HG03280 (cell line): ENCODE data around the gene FBXO46.
"Not testable (repeated sequence)": the region's sequence is repeated elsewhere in the genome, so short reads cannot be mapped to it uniquely, and the experiment has no call there.

Experiments used
- ATAC-seq: cut with Tn5 transposase; IDR thresholded peaks from one replicate; pipeline ENCODE4 v1.9.1; 2021; ENCODE audit warnings: mild to moderate bottlenecking, moderate library complexity; ENCODE audit not compliant: unreplicated experiment

FBXO46 gene

DNA sequence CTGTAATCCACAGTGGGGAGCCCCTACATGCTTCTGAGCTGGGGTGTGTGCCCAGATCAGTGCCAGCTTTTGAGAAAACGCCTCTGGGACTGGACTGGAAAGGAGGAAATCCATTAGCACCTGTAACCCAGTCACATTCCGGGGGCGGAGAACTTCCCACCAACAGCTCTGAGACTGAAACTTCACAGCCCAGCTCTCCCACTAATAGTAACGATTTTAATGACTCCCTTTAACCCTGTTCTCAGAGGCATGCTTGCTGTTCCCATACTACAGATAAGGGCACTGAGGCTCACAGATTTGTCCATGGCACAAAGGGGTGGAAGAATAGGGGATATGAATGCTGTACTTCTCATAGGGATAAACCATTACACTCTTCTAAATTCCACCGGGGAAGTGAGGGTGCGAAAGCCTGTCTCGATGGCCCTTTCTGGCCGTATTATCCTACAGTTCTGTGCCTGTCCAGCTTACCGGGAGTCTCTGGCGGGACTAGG, 851 bp downstream of the FBXO46 start:
- ATAC-seq: no peak

DNA sequence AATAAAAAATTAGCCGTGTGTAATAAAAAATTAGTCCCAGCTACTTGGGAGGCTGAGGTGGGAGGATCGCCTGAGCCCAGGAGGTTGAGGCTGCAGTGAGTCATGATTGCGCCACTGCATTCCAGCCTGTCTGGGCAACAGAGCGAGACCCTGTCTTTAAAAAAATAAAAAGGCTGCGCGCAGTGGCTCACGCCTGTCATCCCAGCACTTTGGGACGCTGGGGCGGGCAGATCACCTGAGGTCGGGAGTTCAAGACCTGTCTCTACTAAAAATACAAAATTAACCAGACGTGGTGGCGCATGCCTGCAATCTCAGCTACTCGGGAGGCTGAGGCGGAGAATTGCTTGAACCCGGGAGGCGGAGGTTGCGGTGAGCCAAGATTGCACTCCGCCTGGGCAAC, 2.0 kb downstream of the FBXO46 start:
- ATAC-seq: not testable (repeated sequence)

- ATAC-seq: not testable (repeated sequence)
These were observed 10.6 kb downstream of the FBXO46 start for GRCh38 chr19:45720065-45720464.

GRCh38 chr19:45717983-45718650, 12.6 kb downstream of the FBXO46 start:
- no peak for ATAC-seq

DNA sequence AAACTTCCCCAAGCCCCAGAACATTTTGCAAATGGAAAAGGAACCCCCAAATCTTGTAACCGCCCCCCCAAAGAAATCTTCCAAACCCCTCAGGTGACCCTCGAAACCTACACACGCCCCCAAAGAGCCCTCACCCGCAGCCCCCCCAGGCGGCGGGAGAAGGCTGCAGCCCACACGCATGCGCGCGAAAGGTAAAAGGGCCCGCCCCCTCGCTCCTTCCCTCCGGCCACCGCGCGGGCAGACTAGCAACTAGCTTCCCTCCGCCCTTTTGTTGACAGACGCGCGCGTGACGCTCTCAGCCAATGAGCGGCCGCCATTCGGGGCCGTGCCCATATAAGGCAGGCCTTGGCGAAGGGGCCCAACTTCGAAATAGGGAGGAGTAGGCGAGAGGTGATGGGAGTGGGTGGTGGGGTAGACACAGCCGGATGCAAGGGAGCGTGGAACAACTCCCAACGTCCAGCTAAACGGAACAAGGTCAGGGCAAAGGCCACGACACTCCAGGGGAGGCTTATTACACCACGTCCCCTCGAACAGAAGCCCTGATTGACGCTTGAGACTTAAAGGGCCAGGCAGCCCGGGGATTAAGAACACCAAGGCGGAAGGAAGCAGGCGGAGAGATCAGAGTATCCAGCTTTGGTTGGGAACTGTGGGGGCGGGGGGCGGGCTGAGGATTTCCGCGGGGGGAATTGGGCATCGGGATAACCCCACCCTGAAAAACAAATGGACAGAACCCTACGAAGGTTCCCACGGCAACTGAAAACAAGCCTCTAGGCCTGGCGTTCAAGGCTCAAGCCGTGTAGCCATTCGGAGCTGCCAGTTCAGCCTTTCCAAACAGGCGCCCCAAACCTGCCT, 13.3 kb downstream of the FBXO46 start:
- peak; percentile 92 for ATAC-seq

- no peak for ATAC-seq
These were observed 14.2 kb downstream of the FBXO46 start for GRCh38 chr19:45716359-45717130.

DNA sequence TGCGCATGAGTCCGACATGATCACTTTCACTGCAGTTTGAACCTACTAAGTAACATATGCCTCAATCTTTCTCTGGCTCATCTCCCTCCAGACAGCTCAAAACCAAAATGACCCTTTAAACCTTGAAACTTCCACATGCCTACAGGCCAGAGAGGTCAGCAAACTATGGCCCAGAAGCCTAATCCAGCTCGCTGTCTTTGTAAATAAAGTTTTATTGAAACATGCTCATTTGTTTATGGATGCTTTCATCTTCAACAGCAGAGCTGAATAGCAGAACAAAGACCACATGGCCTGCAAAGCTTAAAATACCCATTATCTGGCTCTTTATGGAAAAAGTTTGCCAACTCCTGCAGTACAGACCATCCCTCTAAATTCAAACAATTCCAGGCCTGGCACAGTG, 15.6 kb downstream of the FBXO46 start:
- ATAC-seq: no peak

DNA sequence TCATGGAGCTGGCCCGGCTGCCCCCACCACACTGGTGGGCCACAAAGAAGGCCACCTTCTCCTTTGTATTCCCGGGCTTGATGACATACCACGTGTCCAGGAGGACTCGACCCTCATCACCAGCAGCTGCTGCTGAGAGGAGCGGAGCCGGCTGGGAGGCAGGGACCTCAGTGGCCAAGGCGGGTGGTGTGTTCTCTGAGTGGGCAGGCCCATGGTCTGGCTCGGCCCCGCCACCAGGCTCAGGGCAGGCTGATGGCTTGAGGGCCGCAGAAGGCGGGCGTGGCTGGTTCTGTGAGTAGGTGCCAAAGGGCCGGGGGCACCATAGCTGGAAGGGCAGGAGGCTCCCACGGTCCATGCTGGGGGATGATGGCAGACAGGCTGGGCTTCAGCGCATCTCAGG, 17.6 kb downstream of the FBXO46 start:
- no peak for ATAC-seq

- ATAC-seq: no peak
These were observed 18.0 kb downstream of the FBXO46 start for GRCh38 chr19:45712699-45713067.

DNA sequence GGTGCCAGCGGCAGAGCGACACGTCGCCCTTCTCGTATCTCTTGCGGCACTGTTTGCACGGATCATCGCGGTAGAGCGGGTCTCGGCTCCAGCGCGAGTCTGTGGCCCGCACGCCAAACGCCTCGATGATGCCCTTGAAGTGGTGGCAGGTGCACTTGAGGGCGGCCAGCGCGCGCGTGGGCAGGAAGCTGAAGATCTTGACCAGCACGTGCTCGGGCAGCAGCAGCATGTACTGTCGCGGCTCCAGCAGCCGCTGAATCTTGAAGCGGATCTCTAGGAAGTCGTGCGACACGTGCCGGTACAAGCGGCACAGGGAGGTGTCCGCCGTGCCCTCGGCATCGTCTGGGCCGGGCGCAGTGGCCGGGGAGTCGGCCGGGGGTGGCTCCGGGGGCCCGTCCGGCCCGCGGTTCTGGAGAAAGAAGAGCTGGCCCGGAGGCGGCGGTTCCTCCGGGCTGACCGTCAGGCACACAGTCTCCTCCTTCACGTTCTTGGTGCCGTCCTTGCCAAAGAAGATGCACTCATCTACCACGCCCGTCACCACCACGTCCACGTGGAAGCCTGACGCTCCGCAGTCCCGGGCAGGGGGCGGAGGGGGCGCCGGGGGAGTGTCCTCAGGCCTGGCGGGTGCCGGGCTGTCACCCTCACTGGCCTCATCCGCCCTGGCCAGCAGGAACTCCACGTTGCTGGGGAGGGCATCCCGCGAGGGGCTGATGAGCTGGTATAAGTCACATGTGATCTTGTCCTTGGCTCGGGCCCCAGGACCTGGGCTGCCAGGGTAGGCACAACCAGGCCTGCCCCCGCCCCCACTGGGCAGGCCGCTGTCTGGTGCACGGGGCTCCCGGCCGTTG, 18.6 kb downstream of the FBXO46 start:
- ATAC-seq: no peak

DNA sequence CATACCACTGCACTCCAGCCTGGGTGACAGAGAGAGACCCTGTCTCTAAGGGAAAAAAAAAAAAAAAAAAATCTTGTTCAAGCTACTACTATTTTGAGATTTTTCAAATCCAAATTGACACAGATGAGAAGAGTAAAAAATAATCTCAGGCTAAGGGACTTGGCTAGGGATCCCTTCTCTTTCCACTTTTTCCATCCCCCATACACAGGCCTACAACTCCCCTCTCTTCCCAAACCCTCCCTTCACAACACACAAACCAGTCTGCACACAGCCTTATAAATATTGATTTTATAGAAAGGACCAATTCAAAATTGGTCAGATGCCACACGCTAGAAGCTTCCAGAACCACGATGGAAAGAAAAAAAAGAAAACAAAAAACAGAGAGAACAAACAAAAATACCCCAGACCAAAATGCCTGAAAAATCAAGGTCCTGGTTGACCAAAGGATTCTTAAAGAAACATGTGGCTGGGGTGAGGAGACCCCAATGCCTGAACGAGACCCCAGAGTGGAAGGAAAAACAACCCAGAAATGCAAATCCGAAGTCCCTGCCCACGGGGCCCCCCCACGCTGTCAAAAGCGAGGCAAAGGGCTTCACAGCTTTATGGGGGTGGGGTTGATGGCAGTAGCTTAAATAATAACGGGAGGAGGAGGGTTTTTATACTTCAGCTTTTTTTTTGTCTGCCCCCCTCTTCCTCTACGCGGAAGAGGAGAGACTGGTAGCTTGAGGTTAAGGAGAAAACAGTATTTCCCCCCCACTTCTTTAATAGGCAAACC, 20.2 kb downstream of the FBXO46 start:
- ATAC-seq: no peak

DNA sequence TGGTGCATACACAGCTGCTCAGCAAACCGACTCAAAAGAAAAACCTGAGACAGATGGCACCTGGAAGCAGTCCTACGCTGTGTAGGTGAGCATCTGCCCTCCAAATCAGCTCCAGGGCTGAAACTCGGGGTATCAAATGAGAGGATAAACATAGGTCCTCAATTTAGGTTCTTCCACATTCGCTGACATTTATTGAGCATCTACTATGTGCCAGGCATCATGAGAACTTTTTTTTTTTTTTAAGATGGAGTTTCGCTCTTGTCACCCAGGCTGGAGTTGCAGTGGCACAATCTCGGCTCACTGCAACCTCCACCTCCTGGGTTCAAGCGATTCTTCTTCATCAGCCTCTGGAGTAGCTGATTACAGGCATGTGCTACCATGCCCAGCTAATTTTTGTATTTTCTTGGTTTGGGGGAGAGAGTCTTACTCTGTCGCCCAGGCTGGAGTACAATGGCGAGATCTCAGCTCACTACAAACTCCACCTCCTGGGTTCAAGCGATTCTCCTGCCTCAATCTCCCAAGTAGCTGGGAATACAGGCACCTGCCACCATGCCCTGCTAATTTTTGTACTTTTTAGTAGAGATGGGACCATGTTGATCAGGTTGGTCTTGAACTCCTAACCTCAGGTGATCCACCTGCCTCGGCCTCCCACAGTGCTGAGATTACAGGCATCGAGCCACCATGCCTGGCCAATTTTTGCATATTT, 24.8 kb downstream of the FBXO46 start:
- no peak for ATAC-seq

DNA sequence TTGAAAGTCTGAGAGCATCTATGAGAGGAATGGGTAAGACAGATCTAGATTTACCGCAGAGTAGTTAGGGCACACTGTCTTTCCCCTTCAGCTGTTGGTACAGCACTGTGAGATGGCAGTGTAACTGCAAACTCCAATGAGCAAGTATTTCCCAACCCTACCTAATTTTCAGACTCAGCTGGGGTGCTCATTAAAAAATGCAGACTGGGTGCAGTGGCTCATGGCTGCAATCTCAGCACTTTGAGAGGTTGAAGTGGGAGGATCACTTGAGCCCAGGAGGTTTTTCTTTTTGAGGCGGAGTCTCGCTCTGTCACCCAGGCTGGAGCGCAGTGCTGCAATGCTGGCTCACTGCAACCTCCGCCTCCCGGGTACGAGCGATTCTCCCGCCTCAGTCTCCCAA, 25.6 kb downstream of the FBXO46 start:
- no peak for ATAC-seq

DNA sequence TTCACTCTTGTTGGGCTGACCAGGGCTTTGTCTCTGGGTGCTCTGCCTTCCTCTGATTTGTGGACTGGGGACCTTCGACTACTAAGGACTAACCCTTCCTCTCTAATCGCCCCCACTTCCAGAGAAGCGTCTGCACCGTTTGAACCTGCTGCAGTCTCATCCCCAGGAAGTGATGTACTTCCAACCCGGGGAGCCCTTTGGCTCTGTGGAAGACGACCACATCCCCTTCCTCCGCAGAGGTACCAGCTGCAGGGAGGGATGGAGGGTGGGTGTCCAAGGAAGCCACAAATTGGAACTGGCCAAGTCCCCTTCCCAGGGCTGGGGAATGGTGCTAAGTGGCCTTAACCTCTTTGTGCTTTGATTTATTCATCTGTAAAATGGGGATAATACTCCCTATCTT, 29.0 kb downstream of the FBXO46 start:
- no peak for ATAC-seq

- no peak for ATAC-seq
These were observed 37.4 kb downstream of the FBXO46 start for GRCh38 chr19:45693106-45693788.

GRCh38 chr19:45692187-45693105, 38.2 kb downstream of the FBXO46 start, which contains the start of gene QPCTL:
TSS of gene QPCTL (plus strand) at chr19:45692666. CDS start at chr19:45692704, 38 bp downstream.
- ATAC-seq: peak; percentile 88

DNA sequence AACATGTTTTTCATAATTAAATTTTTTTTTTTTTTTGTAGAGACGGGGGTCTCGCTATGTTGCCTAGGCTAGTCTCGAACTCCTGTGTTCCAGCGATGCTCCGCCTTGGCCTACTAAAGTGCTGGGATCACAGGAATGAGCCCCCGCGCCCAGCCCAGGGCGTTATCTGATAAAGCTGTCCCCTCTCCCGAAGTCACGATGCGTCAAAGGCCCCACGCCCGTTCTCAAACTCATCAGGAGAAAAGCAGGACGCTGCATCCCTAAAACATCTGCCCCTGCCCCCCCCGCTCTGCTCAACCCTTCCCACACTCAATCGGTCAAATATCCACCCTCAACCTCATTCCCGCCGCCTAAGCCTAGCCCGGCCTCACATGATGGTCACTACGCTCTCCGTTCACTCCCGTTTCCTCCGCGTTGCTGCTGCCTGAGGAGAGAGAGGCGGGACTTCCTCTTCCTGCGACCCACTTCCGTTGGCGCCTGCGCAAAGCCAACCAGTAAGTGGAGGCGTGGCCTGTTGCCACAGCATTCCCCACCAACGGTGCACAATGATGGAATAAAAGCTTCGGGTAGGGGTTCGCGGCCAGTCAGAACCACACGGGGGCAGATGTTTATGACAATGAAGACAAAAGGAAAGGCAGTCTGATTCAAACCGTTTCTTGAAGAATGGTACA, 39.0 kb downstream of the FBXO46 start, which contains the start of gene SNRPD2:
SNRPD2 (minus strand) TSS at position 438 of the 671 bp plus-strand sequence; CDS start at position 373, 65 bp downstream.
- ATAC-seq: peak; percentile 57
